Measurements from ENCODE around the gene DNAJC18.

Gene DNAJC18

GRCh38 chr5:139368613-139369012 lies 70.7 kb downstream of the DNAJC18 start:
- TF ChIP-seq ZNF112 (tag by site-specific recombination; IDR thresholded peaks at IDR 0.05) (no peak), ZNF654 (tag by site-specific recombination; IDR thresholded peaks at IDR 0.05; ENCODE audit: low read depth) (peak; percentile 51), CTCF (tag by site-specific recombination; IDR thresholded peaks at IDR 0.05) (0 out of 2 replicates have a peak, but pooled peaks have one; percentile 6)
- no peak overlapping the region for H3K4me3 ChIP-seq (ENCODE audit: low read depth, low read length)
- H3K27ac ChIP-seq (ENCODE audit: extremely low read depth, low read depth, low read length) = no peak overlapping the region
- peaks cover 73 to 78% of the 10 kb centered on the region in 2 experiments for H3K36me3 ChIP-seq (ENCODE audit: control insufficient read depth in 2 of 2, insufficient read depth in 1 of 2, low read length in 2 of 2)
- H3K4me1 ChIP-seq (ENCODE audit: control insufficient read depth, insufficient read depth, low read length) = no peaks in the 10 kb centered on the region
- ChIA-PET POLR2A (interaction anchor here (0.7 to 0.8 kb wide), 2 partner anchors 8 to 1870 kb away, joined by 3 to 5 read pairs; no protein-coding TSS in a partner anchor), CTCF (interaction anchor here (0.5 to 1.3 kb wide), 6 partner anchors 23 to 154 kb away, joined by 3 to 9 read pairs (median 4); no protein-coding TSS in a partner anchor)
- no peaks in the 10 kb centered on the region for H3K9me3 ChIP-seq (ENCODE audit: control insufficient read depth, insufficient read depth, low read depth, low read length)

- POLR2A ChIA-PET = interaction anchor here (1.1 to 2.2 kb wide), 3 partner anchors 21 to 27 kb away, joined by 3 to 5 read pairs (median 4); partner anchors contain the start of gene PAIP2
- H3K27ac ChIP-seq (ENCODE audit: extremely low read depth, low read depth, low read length) = no peak overlapping the region
- no peak overlapping the region for H3K4me3 ChIP-seq (ENCODE audit: low read depth, low read length)
- no peaks in the 10 kb centered on the region for H3K4me1 ChIP-seq (ENCODE audit: control insufficient read depth, insufficient read depth, low read length)
- CTCF ChIA-PET = interaction anchor here (1.0 kb wide), 1 partner anchor 44 kb away, joined by 5 read pairs; no protein-coding TSS in a partner anchor
- H3K36me3 ChIP-seq (ENCODE audit: control insufficient read depth in 2 of 2, insufficient read depth in 1 of 2, low read length in 2 of 2) = peaks cover 55 to 71% of the 10 kb centered on the region in 2 experiments
- H3K9me3 ChIP-seq (ENCODE audit: control insufficient read depth, insufficient read depth, low read depth, low read length) = no peaks in the 10 kb centered on the region
- TF ChIP-seq, protein P1, sequence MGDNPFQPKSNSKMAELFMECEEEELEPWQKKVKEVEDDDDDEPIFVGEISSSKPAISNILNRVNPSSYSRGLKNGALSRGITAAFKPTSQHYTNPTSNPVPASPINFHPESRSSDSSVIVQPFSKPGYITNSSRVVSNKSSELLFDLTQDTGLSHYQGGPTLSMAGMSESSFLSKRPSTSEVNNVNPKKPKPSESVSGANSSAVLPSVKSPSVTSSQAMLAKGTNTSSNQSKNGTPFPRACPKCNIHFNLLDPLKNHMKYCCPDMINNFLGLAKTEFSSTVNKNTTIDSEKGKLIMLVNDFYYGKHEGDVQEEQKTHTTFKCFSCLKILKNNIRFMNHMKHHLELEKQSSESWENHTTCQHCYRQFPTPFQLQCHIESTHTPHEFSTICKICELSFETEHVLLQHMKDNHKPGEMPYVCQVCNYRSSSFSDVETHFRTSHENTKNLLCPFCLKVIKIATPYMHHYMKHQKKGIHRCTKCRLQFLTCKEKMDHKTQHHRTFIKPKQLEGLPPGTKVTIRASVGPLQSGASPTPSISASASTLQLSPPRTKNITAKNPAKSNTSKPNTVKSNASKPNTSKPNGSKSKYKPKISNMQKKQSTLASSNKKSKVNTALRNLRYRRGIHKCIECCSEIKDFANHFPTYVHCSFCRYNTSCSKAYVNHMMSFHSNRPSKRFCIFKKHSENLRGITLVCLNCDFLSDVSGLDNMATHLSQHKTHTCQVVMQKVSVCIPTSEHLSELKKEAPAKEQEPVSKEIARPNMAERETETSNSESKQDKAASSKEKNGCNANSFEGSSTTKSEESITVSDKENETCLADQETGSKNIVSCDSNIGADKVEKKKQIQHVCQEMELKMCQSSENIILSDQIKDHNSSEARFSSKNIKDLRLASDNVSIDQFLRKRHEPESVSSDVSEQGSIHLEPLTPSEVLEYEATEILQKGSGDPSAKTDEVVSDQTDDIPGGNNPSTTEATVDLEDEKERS (tag by site-specific recombination; IDR thresholded peaks at IDR 0.05) = no peak
- TF ChIP-seq ZIC2 (tag by site-specific recombination; IDR thresholded peaks at IDR 0.05) = no peak
- no peak for TF ChIP-seq ZNF837 (tag by site-specific recombination; IDR thresholded peaks at IDR 0.05)
- TF ChIP-seq GLIS2 (tag by site-specific recombination; IDR thresholded peaks at IDR 0.05) = no peak
These were observed 74.9 kb downstream of the DNAJC18 start for GRCh38 chr5:139364466-139364865.

- H3K4me3 ChIP-seq (ENCODE audit: low read depth, low read length) = no peak overlapping the region
- no peak overlapping the region for H3K27ac ChIP-seq (ENCODE audit: extremely low read depth, low read depth, low read length)
- H3K9me3 ChIP-seq (ENCODE audit: control insufficient read depth, insufficient read depth, low read depth, low read length) = no peaks in the 10 kb centered on the region
- POLR2A ChIA-PET = interaction anchor here (1.1 to 2.0 kb wide), 2 partner anchors 20 to 27 kb away, joined by 3 to 4 read pairs; no protein-coding TSS in a partner anchor
- TF ChIP-seq ZNF664 (tag by site-specific recombination; IDR thresholded peaks at IDR 0.05) = no peak
- TF ChIP-seq ZBTB10 (tag by site-specific recombination; IDR thresholded peaks at IDR 0.05) = no peak
- TF ChIP-seq ZBTB26 (tag by site-specific recombination; optimal IDR thresholded peaks at IDR 0.05) = no peak
- TF ChIP-seq ZNF580 (tag by site-specific recombination; IDR thresholded peaks at IDR 0.05) = no peak
- TF ChIP-seq ZNF791 (tag by site-specific recombination; IDR thresholded peaks at IDR 0.05) = no peak
- TF ChIP-seq HOXC10 (CRISPR knock-in tag; IDR thresholded peaks at IDR 0.05) = no peak
- no peak for TF ChIP-seq ZSCAN16 (tag by site-specific recombination; IDR thresholded peaks at IDR 0.05)
- no peak for TF ChIP-seq ZNF248 (tag by site-specific recombination; IDR thresholded peaks at IDR 0.05)
- no peak for TF ChIP-seq KLF9 (tag by site-specific recombination; IDR thresholded peaks at IDR 0.05; ENCODE audit: low read depth)
- TF ChIP-seq ZNF324 (tag by site-specific recombination; IDR thresholded peaks at IDR 0.05) = no peak
- TF ChIP-seq RBAK (tag by site-specific recombination; IDR thresholded peaks at IDR 0.05) = no peak
- TF ChIP-seq ZNF514 (tag by site-specific recombination; IDR thresholded peaks at IDR 0.05) = no peak
- no peak for TF ChIP-seq ZNF239 (tag by site-specific recombination; IDR thresholded peaks at IDR 0.05)
- TF ChIP-seq, protein P2, sequence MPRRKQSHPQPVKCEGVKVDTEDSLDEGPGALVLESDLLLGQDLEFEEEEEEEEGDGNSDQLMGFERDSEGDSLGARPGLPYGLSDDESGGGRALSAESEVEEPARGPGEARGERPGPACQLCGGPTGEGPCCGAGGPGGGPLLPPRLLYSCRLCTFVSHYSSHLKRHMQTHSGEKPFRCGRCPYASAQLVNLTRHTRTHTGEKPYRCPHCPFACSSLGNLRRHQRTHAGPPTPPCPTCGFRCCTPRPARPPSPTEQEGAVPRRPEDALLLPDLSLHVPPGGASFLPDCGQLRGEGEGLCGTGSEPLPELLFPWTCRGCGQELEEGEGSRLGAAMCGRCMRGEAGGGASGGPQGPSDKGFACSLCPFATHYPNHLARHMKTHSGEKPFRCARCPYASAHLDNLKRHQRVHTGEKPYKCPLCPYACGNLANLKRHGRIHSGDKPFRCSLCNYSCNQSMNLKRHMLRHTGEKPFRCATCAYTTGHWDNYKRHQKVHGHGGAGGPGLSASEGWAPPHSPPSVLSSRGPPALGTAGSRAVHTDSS (tag by site-specific recombination; IDR thresholded peaks at IDR 0.05) = no peak
- peaks cover 50 to 71% of the 10 kb centered on the region in 2 experiments for H3K36me3 ChIP-seq (ENCODE audit: control insufficient read depth in 2 of 2, insufficient read depth in 1 of 2, low read length in 2 of 2)
- H3K4me1 ChIP-seq (ENCODE audit: control insufficient read depth, insufficient read depth, low read length) = no peaks in the 10 kb centered on the region
- CTCF ChIA-PET = no interaction called here
These were observed 75.4 kb downstream of the DNAJC18 start for GRCh38 chr5:139363937-139364336.

Data from HEK293 (cell line).